CD4-positive, alpha-beta T cell treated with Interleukin-15 for 4 hours (primary cell): ENCODE results near the gene KDM1A.
"Not testable (repeated sequence)": the region's sequence is repeated elsewhere in the genome, so short reads cannot be mapped to it uniquely, and the experiment has no call there.

ENCODE experiments used
- DNase-seq: peaks from one replicate; pipeline ENCODE4 v3.0.0-alpha.2; 2020; ENCODE audit warnings: low spot score

Gene KDM1A

GRCh38 chr1:23019094-23019862, at the start of gene KDM1A:
Gene KDM1A (plus strand): TSS chr1:23019468. CDS start chr1:23019597, 129 bp downstream.
- peak; percentile 97 for DNase-seq

- DNase-seq = no peak
Observed at GRCh38 chr1:22970096-22970495, 49.2 kb upstream of the KDM1A start.

- no peak for DNase-seq
Observed at GRCh38 chr1:22971161-22971560, 48.1 kb upstream of the KDM1A start.

- no peak for DNase-seq
Observed at GRCh38 chr1:22971611-22972405, 47.5 kb upstream of the KDM1A start.

GRCh38 chr1:22972760-22973159, 46.5 kb upstream of the KDM1A start, which contains the start of gene LACTBL1:
Gene LACTBL1 (minus strand): TSS chr1:22972866. CDS start chr1:22972316, 550 bp downstream.
- no peak for DNase-seq

- no peak for DNase-seq
Observed at GRCh38 chr1:22975694-22976093, 43.6 kb upstream of the KDM1A start.

- no peak for DNase-seq
Observed at GRCh38 chr1:22976127-22976460, 43.2 kb upstream of the KDM1A start.

- peak; percentile 43 for DNase-seq
Observed at GRCh38 chr1:22976461-22977243, 42.6 kb upstream of the KDM1A start.

GRCh38 chr1:22978299-22978698, 41.0 kb upstream of the KDM1A start:
- DNase-seq = no peak

GRCh38 chr1:22980471-22980790, 38.8 kb upstream of the KDM1A start:
- DNase-seq = not testable (repeated sequence)

- no peak for DNase-seq
Observed at GRCh38 chr1:22983944-22984343, 35.3 kb upstream of the KDM1A start.

- DNase-seq = not testable (repeated sequence)
Observed at GRCh38 chr1:22992384-22992783, 26.9 kb upstream of the KDM1A start.

- not testable (repeated sequence) for DNase-seq
Observed at GRCh38 chr1:22993220-22993795, 26.0 kb upstream of the KDM1A start.

- no peak for DNase-seq
Observed at GRCh38 chr1:22995774-22996173, 23.5 kb upstream of the KDM1A start.

- not testable (repeated sequence) for DNase-seq
Observed at GRCh38 chr1:22997528-22997927, 21.7 kb upstream of the KDM1A start.

GRCh38 chr1:23000133-23000532, 19.1 kb upstream of the KDM1A start:
- not testable (repeated sequence) for DNase-seq

- DNase-seq = not testable (repeated sequence)
Observed at GRCh38 chr1:23002218-23002617, 17.1 kb upstream of the KDM1A start.

- no peak for DNase-seq
Observed at GRCh38 chr1:23004112-23004511, 15.2 kb upstream of the KDM1A start.

GRCh38 chr1:23004769-23005168, 14.5 kb upstream of the KDM1A start:
- DNase-seq = not testable (repeated sequence)

- no peak for DNase-seq
Observed at GRCh38 chr1:23007106-23007505, 12.2 kb upstream of the KDM1A start.

- no peak for DNase-seq
Observed at GRCh38 chr1:23008901-23009300, 10.4 kb upstream of the KDM1A start.

- not testable (repeated sequence) for DNase-seq
Observed at GRCh38 chr1:23010025-23010424, 9.2 kb upstream of the KDM1A start.
